K562 (cell line): ENCODE measurements around the gene SLC7A5.

ENCODE experiments used
- MAFK ChIP-seq: IDR thresholded peaks from 2 replicates; pipeline ENCODE4 v1.6.1; 2011; ENCODE audit warnings: low read length, improper control_type of control experiment
- POLR2B ChIP-seq: fragments of 450-650 bp; IDR thresholded peaks from 2 replicates; pipeline ENCODE4 v1.6.1; 2018; ENCODE audit warnings: low read depth; ENCODE audit not compliant: partially characterized antibody
- ZNF133 ChIP-seq: fragments of 250-450 bp; sonication (Bioruptor Pico); IDR thresholded peaks from 2 replicates; pipeline ENCODE4 v1.4.0; 2020; ENCODE audit warnings: mild to moderate bottlenecking

DNA sequence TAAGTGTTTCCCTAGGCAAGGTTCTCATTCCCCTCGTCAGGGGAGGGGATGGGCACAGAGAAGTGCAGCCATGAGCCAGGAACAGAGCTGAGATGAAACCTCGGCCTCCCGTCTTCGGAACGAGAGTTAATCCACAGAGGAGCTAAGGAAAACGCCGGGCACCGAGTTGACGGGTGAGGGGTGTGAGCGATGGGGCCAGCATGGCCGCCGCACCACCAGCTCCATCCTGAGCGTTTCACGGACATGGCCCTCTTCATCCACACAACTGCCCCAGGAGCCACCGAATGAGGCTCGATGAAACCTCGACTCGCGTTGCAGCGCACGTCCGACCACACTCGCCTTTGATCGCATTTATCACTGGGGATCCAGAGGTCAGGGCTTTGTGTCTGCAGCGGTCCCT lies 45.5 kb upstream of the SLC7A5 start:
- TF ChIP-seq POLR2B (no peak), ZNF133 (CRISPR knock-in tag) (no peak), MAFK (no peak)
